ENCODE data around the gene TRIML2. TPM values are rescaled to one million over a fixed set of nuclear protein-coding genes. Genes with fewer than 3 reads are reported as not detected.

TRIML2 gene
- total RNA-seq, 4 donors from 2014 or later, result not detected

DNA sequence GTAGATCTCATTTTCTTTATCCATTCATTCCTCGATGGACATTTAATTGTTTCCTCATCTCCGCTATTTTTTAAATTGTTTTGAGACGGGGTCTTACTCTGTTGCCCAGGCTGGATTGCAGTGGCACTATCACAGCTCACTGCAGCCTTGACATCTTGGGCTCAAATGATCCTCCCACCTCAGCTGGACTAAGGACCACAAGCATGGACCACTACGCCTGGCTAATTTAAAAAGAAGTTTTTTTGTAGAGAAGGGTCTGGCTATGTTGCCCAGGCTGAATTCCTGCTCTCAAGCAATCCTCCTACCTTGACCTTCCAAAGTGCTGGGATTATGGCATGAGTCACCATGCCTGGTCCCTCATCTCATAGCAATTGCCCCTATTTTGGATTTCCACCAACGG is 22.8 kb upstream of the TRIML2 start:
- TF ChIP-seq EP300 (IDR thresholded peaks at IDR 0.05), result no peak
- Histone ChIP-seq H3K27me3 (no peaks in the 10 kb centered on the region), H3K4me3 (no peak overlapping the region), H3K9me3 (no peaks in the 10 kb centered on the region), H3K4me1 (no peaks in the 10 kb centered on the region), H3K27ac (no peak overlapping the region), H3K36me3 (no peaks in the 10 kb centered on the region)
- DNase-seq (ENCODE audit: low spot score in 2 of 2), result no peak
- 74% methylated on average over 5 of the region's 5 CpGs for WGBS

DNA sequence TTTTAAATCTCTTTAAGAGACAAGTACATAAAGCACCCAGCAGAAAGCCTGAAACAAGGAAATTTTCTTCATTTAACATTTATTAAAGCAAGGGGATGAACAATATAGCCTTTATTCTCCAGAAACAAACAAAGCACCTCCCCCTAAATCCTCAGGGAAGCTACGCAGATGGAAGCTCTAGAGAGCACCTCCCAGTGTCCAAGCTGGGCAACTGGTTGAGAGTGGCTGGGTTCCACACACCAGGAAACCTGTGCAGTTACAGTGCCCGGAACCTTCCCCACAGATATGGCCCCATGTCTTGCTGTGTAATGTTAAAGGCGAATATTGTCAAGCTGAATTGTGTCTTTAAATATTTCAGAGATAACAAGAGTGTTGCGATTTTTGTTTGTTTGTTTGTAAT is 21.0 kb upstream of the TRIML2 start:
- WGBS, result 92% methylated on average over 4 of the region's 4 CpGs
- no peaks in the 10 kb centered on the region for H3K27me3 ChIP-seq
- no peak for DNase-seq (ENCODE audit: low spot score in 2 of 2)
- H3K36me3 ChIP-seq, result no peaks in the 10 kb centered on the region
- no peak for TF ChIP-seq POLR2A (IDR thresholded peaks at IDR 0.05)
- TF ChIP-seq, protein P1, sequence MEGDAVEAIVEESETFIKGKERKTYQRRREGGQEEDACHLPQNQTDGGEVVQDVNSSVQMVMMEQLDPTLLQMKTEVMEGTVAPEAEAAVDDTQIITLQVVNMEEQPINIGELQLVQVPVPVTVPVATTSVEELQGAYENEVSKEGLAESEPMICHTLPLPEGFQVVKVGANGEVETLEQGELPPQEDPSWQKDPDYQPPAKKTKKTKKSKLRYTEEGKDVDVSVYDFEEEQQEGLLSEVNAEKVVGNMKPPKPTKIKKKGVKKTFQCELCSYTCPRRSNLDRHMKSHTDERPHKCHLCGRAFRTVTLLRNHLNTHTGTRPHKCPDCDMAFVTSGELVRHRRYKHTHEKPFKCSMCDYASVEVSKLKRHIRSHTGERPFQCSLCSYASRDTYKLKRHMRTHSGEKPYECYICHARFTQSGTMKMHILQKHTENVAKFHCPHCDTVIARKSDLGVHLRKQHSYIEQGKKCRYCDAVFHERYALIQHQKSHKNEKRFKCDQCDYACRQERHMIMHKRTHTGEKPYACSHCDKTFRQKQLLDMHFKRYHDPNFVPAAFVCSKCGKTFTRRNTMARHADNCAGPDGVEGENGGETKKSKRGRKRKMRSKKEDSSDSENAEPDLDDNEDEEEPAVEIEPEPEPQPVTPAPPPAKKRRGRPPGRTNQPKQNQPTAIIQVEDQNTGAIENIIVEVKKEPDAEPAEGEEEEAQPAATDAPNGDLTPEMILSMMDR (IDR thresholded peaks at IDR 0.05), result no peak
- no peak for TF ChIP-seq POLR2AphosphoS5 (IDR thresholded peaks at IDR 0.05)
- H3K4me3 ChIP-seq, result no peak overlapping the region
- H3K9me3 ChIP-seq, result no peaks in the 10 kb centered on the region
- H3K27ac ChIP-seq, result no peak overlapping the region
- H3K4me1 ChIP-seq, result no peaks in the 10 kb centered on the region

DNA sequence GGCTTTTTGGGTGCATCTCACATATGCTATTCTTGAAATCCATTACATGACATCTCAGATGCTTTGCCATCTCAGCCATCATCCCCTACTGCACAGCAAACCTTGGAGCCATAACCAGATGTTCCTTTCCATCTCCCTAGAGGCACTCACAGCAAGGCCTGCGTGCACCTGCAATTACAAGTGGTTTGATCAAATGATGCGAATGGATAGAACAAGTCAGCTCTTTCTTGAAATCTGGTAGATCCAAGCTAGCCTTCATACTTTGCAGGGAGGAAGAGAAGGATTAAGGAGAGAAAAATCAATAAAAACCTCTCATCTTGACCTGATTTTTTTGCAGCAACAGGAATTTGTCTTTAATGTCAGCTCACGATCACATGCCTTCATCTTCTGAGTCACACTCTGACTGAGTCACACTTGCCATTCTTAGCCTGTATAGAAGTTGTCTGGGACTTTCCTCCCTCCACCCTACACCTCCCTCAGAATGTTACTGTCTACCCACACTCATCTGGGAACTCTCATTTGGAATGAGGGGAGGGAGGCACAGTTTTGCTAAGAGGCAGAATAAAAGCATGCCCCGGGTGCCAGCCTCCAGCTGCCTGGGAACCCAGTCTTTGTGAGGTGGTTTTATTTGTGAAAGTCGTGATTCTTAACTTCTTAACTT is 17.9 kb upstream of the TRIML2 start:
- no peaks in the 10 kb centered on the region for H3K27me3 ChIP-seq
- H3K36me3 ChIP-seq, result no peaks in the 10 kb centered on the region
- H3K9me3 ChIP-seq, result no peaks in the 10 kb centered on the region
- no peak for DNase-seq (ENCODE audit: low spot score in 2 of 2)
- 38% methylated on average over 5 of the region's 5 CpGs for WGBS
- TF ChIP-seq EP300 (IDR thresholded peaks at IDR 0.05) (no peak), POLR2A (IDR thresholded peaks at IDR 0.05) (no peak)
- H3K4me1 ChIP-seq, result no peaks in the 10 kb centered on the region
- H3K27ac ChIP-seq, result no peak overlapping the region
- no peak overlapping the region for H3K4me3 ChIP-seq

DNA sequence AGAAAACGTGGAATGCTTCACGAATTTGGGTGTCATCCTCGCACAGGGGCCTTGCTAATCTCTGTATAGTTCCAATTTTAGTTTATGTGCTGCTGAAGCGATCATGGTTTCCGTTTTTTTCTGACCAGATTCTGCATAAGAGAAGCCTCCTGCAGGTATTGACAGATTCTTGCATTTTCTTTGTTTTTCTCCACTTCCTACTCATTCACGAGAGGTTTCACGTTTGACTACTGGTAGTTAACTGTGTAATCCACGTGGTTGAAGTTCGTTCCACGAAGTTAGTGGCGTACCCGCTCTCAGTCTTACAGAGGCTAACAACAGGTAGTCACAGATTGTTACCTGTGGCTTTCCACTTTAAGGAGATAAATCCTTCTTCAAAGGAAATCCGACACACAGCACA is 12.1 kb upstream of the TRIML2 start:
- Histone ChIP-seq H3K27ac (no peak overlapping the region), H3K9me3 (no peaks in the 10 kb centered on the region), H3K4me3 (no peak overlapping the region), H3K36me3 (no peaks in the 10 kb centered on the region), H3K4me1 (no peaks in the 10 kb centered on the region), H3K27me3 (no peaks in the 10 kb centered on the region)
- no peak for DNase-seq (ENCODE audit: low spot score in 2 of 2)
- WGBS, result 70% methylated on average over 13 of the region's 13 CpGs
- TF ChIP-seq POLR2A (IDR thresholded peaks at IDR 0.05) (no peak), POLR2AphosphoS5 (IDR thresholded peaks at IDR 0.05) (no peak), EP300 (IDR thresholded peaks at IDR 0.05) (no peak)
- TF ChIP-seq, protein P1 (IDR thresholded peaks at IDR 0.05), result no peak

DNA sequence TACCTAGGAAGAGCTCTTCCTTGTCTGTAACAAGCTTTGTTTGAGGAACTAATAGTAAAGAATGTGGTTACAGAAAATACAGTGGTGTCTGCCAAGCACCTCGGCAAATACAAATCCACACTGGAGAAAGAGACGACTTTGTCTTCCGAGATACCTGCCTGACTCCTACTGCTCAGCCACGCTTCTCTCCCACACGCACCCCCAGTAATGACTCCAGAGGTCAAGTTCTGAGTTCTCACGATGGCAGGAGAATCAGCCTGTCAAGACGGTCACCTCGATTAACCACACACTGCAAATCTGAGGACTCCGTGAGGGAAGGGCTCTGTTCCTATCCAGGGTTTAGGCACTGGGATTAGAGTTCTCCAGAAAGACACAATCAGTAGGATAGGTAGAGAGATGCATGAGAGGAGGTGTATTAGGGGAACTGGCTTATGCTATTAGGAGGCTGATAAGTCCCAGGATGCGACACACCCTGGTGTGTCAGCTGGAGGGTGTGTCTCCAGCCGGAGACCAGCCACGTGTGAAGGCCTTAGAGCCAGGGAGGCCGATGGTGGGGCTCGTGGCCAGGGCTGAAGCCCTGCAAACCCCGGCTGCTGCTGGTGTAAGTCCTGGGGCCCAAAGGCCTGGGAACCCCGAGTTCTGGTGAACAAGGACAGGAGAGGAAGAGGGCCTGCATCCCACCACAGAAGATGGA is 8.4 kb upstream of the TRIML2 start:
- TF ChIP-seq POLR2AphosphoS5 (IDR thresholded peaks at IDR 0.05) (no peak), POLR2A (IDR thresholded peaks at IDR 0.05) (no peak), EP300 (IDR thresholded peaks at IDR 0.05) (no peak)
- TF ChIP-seq, protein P1 (IDR thresholded peaks at IDR 0.05), result no peak

DNA sequence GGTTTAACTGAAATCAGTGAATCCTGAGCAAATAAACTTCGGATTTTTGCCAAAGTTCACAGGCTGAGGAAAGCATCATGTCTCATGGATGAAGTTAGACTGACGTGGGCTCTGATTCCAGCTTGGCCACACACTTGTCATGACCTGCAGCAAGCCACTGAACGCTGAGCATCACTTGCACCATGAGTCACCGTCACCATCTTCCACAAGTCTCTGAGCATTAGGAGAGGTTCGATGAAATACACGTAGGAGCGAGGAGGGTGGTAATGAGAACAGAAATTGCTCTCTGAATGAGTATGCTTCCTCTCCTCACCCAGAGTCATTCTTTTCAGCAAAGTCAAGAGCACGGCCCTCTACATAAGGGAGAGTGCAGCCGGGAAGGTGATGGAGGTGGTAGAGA is 3.8 kb upstream of the TRIML2 start:
- no peak overlapping the region for H3K27ac ChIP-seq
- no peak for TF ChIP-seq POLR2AphosphoS5 (IDR thresholded peaks at IDR 0.05)
- TF ChIP-seq EP300 (IDR thresholded peaks at IDR 0.05), result no peak
- TF ChIP-seq POLR2A (IDR thresholded peaks at IDR 0.05), result no peak
- TF ChIP-seq, protein P1 (IDR thresholded peaks at IDR 0.05), result no peak
- DNase-seq (ENCODE audit: low spot score in 2 of 2), result no peak
- H3K27me3 ChIP-seq, result no peaks in the 10 kb centered on the region
- H3K4me3 ChIP-seq, result no peak overlapping the region
- no peaks in the 10 kb centered on the region for H3K36me3 ChIP-seq
- H3K4me1 ChIP-seq, result no peaks in the 10 kb centered on the region
- 84% methylated on average over 9 of the region's 9 CpGs for WGBS
- H3K9me3 ChIP-seq, result no peaks in the 10 kb centered on the region

More for the DNA sequence above, 8.4 kb upstream of the TRIML2 start:
- WGBS, result 71% methylated on average over 16 of the region's 16 CpGs
- no peaks in the 10 kb centered on the region for H3K4me1 ChIP-seq
- H3K36me3 ChIP-seq, result no peaks in the 10 kb centered on the region
- H3K9me3 ChIP-seq, result no peaks in the 10 kb centered on the region
- DNase-seq (ENCODE audit: low spot score in 2 of 2), result no peak
- H3K4me3 ChIP-seq, result no peak overlapping the region
- no peaks in the 10 kb centered on the region for H3K27me3 ChIP-seq
- H3K27ac ChIP-seq, result no peak overlapping the region

Data from suprapubic skin (tissue), 4 donors.